ENCODE results near the gene CD164L2. TPM values are rescaled to one million over a fixed set of nuclear protein-coding genes. Genes with fewer than 3 reads are reported as not detected.

The CD164L2 gene
- not detected in 2 replicates for total RNA-seq

DNA sequence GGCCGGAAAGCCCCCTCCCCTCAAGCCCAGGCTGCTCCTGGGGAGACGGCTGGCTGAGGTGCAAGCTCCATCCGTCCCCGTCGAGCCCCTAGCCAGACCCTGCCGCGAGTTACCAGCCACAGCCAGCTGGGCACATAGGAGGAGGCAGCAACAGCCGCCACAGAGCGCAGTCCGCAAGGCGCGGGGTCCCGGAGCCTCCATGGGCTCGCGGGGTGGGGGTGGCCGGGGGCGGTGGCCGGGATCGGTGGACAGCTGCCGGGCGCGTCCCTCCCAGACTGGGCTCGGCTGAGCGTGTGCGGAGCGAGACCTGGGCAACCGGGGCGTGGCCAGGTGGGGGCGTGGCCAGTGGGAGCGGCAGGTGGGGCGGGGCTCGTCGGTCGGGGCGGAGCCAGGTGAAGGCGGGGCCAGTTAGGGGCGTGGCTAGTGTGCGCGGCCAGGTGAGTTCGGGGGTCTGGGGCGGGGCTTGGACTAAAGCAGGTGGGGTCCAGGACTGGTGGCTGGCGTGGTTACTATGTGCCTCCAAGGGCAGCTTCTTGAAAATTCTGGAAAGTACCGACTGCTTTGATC, at the start of gene CD164L2:
TSS of gene CD164L2 (minus strand) at position 295 of the 567 bp plus-strand sequence. CDS start at position 201, 94 bp downstream.

DNA sequence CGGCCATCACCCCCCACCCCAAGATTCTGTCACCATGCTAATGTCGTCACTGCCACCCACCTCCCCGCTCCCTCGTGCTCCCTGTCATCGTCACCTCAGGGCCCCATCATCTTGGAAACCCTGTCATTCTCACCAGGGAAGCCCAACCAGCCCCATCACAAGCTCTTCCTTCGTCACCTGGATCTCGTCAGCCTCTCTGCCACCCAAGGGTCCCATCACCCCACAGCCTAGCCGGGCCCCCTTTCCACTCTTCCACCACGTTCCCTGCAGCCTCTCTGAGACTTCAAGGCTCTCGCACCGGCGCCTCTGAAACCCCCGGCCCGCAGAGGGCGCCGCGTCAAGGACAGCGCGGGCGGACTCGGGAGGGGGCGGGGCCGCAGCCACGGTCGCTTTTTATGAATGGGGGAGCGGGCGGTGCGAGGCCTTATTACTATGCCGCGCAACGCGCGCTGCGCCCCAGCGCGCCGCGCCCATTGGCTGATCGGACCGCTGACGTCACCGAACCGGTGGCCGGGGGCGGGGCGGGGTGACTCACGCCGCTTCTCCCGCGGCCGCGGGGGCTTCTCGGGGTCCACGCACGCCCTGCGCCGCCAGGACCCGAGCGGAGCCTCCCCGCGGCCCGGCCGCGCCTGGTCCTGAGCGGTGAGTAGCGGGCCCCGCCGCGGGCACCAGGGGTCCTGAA, 9.1 kb upstream of the CD164L2 start, which contains the start of gene GPR3:
TSS of gene GPR3 (plus strand) at position 527 of the 682 bp plus-strand sequence. CDS start 1,177 bp downstream, outside the sequence.

DNA sequence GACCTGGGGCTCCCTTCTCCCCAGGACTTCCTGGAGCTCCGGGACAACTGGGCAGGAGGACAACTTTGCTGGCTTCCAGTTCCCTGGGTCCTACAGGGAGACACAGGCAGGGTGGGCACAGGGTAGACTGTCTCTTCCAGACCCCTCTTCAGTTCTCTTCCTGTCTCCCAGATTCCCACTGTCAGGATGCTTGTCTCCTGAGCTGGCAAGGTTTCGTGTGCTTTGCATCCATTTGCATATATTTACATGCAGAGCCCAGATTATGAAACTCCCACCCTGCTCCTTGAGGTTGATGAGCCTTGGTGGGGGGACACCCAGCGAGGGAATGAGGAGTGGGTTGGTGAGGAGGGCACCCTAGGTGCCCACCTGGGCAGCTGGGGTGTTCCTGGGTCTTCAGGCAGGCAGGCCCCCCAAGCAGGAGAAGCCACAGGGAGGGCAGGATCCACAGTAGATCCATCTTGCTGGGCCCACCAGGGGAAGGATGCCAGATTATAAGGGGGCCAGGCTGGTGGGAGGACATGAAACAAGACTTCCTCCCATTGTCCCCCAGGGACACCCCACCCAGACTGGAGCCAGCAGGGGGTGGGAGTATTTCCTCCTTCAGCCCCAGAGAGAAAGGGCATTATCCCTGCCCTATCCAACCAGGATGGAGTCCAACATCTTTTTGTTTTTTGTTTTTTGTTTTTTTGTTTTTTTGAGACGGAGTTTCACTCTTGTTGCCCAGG, 8.6 kb downstream of the CD164L2 start, which contains the start of gene FCN3:
TSS of gene FCN3 (minus strand) at position 463 of the 725 bp plus-strand sequence. CDS start at position 457, 6 bp downstream.

DNA sequence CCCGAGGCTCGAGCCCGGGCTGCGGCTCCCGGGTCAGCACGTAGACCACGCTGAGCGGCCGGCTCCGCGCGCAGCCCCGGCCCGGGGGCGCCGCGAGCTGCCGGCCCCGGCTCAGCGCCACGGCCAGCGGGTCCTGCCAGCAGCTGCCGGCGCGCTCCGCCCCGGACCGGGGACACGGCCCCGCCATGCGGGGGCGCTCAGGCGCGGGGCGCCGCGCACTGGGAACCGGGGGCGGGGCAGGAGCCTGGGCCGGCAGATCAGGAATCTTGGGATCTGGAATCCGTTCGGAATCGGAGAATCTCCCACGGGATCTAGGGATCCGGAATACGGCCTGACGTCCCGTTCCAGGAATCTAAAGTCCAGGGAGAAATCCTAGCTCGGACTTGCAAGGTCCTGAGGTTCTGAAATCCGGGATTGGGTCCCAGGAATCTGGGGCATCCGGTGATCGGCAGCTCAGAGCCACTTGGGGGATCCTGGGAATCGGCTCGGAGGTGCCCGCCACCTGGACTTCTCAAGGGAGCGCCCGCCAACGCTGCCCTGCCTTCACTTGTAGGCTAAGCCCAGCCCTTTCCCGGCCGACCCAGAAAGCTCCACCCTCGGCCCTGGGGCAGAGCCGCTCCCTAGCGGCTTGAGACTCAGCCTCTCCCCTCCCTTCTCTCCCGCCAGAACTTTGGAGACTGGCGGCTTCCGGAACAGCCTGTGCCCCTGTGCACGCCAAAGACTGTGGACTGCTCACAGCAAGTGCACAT, 16.5 kb downstream of the CD164L2 start, which contains the start of gene MAP3K6:
TSS of gene MAP3K6 (minus strand) at position 551 of the 749 bp plus-strand sequence. CDS start at position 187, 364 bp downstream.

DNA sequence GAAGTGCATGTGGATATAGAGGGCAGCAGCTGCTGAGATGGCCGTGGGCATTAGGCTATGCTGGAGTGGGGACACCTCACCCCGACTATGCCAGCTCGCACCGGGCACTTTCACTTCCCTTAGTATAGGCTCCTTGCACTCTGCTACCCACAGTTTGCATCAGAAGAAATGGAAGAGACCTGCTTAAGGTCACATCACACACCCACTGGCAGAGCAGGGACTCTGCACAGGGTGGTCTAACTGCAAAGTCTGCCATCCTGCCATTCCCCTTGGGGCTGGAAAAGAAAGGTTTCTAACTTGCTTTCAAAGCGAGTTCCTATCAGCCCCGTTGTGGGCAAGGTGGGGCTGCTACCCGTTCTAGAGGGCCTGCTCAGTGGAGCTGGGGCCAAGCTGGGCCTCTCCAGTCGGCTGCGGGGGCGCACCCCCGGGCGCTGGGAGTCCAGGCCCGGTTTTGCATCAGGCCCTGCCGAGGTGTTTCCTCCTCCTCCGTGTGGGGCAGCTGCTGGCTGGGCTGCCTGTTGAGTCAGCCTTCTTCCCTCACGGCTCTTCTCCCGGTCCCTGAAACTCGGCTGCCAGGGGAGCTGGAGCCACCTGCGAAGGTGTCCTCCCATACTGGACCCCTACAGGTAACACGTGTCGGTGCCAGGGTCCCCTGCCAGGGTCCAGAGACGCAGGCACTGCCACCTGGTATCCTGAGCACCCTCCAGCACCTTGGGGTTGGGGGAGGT, 41.4 kb downstream of the CD164L2 start, which contains the start of gene SYTL1:
TSS of gene SYTL1 (plus strand) at position 498 of the 728 bp plus-strand sequence. CDS start 3,313 bp downstream, outside the sequence.

Other genes starting within 250 kb of the CD164L2 start
- gene SLC9A1, start 228.2 kb downstream of the CD164L2 start, total RNA-seq, result 3.4 and 5.0 TPM in 2 replicates
- 14.6 and 19.9 TPM in 2 replicates for gene WDTC1, start 148.7 kb downstream of the CD164L2 start, total RNA-seq
- 22.9 and 23.5 TPM in 2 replicates for gene TMEM222, start 61.2 kb downstream of the CD164L2 start, total RNA-seq
- 0.14 and 0.18 TPM in 2 replicates for gene SYTL1, start 41.3 kb downstream of the CD164L2 start, total RNA-seq
- 8.7 and 13.0 TPM in 2 replicates for gene MAP3K6, start 16.4 kb downstream of the CD164L2 start, total RNA-seq
- not detected in 2 replicates for gene FCN3, start 8.5 kb downstream of the CD164L2 start, total RNA-seq
- gene GPR3, start 9.3 kb upstream of the CD164L2 start, total RNA-seq, result 0.09 and 0.14 TPM in 2 replicates
- 10.0 and 12.9 TPM in 2 replicates for gene WASF2, start 106.8 kb upstream of the CD164L2 start, total RNA-seq
- 2.1 and 5.5 TPM in 2 replicates for gene AHDC1, start 220.8 kb upstream of the CD164L2 start, total RNA-seq